Measurements from ENCODE around the gene ZSWIM7.

GRCh38 chr17:15957608-15958307 is 41.7 kb downstream of the ZSWIM7 start:
- TF ChIP-seq, protein P1, sequence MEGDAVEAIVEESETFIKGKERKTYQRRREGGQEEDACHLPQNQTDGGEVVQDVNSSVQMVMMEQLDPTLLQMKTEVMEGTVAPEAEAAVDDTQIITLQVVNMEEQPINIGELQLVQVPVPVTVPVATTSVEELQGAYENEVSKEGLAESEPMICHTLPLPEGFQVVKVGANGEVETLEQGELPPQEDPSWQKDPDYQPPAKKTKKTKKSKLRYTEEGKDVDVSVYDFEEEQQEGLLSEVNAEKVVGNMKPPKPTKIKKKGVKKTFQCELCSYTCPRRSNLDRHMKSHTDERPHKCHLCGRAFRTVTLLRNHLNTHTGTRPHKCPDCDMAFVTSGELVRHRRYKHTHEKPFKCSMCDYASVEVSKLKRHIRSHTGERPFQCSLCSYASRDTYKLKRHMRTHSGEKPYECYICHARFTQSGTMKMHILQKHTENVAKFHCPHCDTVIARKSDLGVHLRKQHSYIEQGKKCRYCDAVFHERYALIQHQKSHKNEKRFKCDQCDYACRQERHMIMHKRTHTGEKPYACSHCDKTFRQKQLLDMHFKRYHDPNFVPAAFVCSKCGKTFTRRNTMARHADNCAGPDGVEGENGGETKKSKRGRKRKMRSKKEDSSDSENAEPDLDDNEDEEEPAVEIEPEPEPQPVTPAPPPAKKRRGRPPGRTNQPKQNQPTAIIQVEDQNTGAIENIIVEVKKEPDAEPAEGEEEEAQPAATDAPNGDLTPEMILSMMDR (IDR thresholded peaks at IDR 0.05): no peak
- TF ChIP-seq IRF2 (CRISPR knock-in tag; IDR thresholded peaks at IDR 0.05; ENCODE audit: borderline replicate concordance, low read depth): no peak
- TF ChIP-seq, protein P2, sequence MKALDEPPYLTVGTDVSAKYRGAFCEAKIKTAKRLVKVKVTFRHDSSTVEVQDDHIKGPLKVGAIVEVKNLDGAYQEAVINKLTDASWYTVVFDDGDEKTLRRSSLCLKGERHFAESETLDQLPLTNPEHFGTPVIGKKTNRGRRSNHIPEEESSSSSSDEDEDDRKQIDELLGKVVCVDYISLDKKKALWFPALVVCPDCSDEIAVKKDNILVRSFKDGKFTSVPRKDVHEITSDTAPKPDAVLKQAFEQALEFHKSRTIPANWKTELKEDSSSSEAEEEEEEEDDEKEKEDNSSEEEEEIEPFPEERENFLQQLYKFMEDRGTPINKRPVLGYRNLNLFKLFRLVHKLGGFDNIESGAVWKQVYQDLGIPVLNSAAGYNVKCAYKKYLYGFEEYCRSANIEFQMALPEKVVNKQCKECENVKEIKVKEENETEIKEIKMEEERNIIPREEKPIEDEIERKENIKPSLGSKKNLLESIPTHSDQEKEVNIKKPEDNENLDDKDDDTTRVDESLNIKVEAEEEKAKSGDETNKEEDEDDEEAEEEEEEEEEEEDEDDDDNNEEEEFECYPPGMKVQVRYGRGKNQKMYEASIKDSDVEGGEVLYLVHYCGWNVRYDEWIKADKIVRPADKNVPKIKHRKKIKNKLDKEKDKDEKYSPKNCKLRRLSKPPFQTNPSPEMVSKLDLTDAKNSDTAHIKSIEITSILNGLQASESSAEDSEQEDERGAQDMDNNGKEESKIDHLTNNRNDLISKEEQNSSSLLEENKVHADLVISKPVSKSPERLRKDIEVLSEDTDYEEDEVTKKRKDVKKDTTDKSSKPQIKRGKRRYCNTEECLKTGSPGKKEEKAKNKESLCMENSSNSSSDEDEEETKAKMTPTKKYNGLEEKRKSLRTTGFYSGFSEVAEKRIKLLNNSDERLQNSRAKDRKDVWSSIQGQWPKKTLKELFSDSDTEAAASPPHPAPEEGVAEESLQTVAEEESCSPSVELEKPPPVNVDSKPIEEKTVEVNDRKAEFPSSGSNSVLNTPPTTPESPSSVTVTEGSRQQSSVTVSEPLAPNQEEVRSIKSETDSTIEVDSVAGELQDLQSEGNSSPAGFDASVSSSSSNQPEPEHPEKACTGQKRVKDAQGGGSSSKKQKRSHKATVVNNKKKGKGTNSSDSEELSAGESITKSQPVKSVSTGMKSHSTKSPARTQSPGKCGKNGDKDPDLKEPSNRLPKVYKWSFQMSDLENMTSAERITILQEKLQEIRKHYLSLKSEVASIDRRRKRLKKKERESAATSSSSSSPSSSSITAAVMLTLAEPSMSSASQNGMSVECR (CRISPR knock-in tag; IDR thresholded peaks at IDR 0.05; ENCODE audit: borderline replicate concordance): no peak
- TF ChIP-seq NR1H2 (CRISPR knock-in tag; IDR thresholded peaks at IDR 0.05): no peak
- no peak for TF ChIP-seq ZNF423 (CRISPR knock-in tag; IDR thresholded peaks at IDR 0.05)
- TF ChIP-seq ATF3 (CRISPR knock-in tag; conservative IDR thresholded peaks at IDR 0.05): no peak
- TF ChIP-seq, protein P3, sequence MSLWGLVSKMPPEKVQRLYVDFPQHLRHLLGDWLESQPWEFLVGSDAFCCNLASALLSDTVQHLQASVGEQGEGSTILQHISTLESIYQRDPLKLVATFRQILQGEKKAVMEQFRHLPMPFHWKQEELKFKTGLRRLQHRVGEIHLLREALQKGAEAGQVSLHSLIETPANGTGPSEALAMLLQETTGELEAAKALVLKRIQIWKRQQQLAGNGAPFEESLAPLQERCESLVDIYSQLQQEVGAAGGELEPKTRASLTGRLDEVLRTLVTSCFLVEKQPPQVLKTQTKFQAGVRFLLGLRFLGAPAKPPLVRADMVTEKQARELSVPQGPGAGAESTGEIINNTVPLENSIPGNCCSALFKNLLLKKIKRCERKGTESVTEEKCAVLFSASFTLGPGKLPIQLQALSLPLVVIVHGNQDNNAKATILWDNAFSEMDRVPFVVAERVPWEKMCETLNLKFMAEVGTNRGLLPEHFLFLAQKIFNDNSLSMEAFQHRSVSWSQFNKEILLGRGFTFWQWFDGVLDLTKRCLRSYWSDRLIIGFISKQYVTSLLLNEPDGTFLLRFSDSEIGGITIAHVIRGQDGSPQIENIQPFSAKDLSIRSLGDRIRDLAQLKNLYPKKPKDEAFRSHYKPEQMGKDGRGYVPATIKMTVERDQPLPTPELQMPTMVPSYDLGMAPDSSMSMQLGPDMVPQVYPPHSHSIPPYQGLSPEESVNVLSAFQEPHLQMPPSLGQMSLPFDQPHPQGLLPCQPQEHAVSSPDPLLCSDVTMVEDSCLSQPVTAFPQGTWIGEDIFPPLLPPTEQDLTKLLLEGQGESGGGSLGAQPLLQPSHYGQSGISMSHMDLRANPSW (CRISPR knock-in tag; conservative IDR thresholded peaks at IDR 0.05; ENCODE audit: low read depth): no peak
- TF ChIP-seq USF1 (CRISPR knock-in tag; IDR thresholded peaks at IDR 0.05): no peak
- TF ChIP-seq ATF6 (CRISPR knock-in tag; IDR thresholded peaks at IDR 0.05): no peak
- TF ChIP-seq SMAD4 (CRISPR knock-in tag; IDR thresholded peaks at IDR 0.05): no peak

Data from WTC11 (cell line).